ENCODE measurements around the gene LMO3.

DNA sequence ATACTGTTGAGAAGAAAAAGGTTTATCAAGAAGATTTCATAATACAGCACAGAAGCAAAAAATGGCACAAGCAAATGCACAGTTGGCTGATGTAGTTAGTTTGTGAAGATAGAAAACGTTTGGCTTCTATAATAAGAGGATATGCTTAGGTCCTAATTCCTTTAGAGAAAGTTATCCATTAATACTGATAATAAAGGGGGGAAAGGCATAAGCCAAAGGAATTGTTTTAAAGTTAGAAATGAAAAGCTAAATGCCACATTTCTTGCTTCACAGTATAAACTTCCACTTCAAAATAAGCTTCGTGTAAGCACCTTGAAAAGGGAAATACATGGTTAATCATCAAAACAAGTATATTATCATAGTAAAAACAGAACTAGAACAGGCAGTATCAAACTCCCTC, 12.4 kb downstream of the LMO3 start:
- TF ChIP-seq POLR2A (IDR thresholded peaks at IDR 0.05; ENCODE audit: low read length) (no peak), FOSL2 (IDR thresholded peaks at IDR 0.05) (no peak), FOSL2 (CRISPR knock-in tag; IDR thresholded peaks at IDR 0.05) (no peak), BHLHE40 (IDR thresholded peaks at IDR 0.05; ENCODE audit: low read depth, low read length) (no peak), JUN (IDR thresholded peaks at IDR 0.05) (no peak), FOXS1 (CRISPR knock-in tag; IDR thresholded peaks at IDR 0.05) (no peak), POLR2AphosphoS2 (conservative IDR thresholded peaks at IDR 0.05; ENCODE audit: low read length) (no peak), EP300 (IDR thresholded peaks at IDR 0.05) (no peak), RFX5 (IDR thresholded peaks at IDR 0.05) (no peak), MAZ (IDR thresholded peaks at IDR 0.05; ENCODE audit: borderline replicate concordance, low read depth, low read length) (no peak), HOXB13 (CRISPR knock-in tag; IDR thresholded peaks at IDR 0.05; ENCODE audit: low read depth) (no peak)
- TF ChIP-seq, protein P1, sequence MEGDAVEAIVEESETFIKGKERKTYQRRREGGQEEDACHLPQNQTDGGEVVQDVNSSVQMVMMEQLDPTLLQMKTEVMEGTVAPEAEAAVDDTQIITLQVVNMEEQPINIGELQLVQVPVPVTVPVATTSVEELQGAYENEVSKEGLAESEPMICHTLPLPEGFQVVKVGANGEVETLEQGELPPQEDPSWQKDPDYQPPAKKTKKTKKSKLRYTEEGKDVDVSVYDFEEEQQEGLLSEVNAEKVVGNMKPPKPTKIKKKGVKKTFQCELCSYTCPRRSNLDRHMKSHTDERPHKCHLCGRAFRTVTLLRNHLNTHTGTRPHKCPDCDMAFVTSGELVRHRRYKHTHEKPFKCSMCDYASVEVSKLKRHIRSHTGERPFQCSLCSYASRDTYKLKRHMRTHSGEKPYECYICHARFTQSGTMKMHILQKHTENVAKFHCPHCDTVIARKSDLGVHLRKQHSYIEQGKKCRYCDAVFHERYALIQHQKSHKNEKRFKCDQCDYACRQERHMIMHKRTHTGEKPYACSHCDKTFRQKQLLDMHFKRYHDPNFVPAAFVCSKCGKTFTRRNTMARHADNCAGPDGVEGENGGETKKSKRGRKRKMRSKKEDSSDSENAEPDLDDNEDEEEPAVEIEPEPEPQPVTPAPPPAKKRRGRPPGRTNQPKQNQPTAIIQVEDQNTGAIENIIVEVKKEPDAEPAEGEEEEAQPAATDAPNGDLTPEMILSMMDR (IDR thresholded peaks at IDR 0.05): no peak
- TF ChIP-seq, protein P2, sequence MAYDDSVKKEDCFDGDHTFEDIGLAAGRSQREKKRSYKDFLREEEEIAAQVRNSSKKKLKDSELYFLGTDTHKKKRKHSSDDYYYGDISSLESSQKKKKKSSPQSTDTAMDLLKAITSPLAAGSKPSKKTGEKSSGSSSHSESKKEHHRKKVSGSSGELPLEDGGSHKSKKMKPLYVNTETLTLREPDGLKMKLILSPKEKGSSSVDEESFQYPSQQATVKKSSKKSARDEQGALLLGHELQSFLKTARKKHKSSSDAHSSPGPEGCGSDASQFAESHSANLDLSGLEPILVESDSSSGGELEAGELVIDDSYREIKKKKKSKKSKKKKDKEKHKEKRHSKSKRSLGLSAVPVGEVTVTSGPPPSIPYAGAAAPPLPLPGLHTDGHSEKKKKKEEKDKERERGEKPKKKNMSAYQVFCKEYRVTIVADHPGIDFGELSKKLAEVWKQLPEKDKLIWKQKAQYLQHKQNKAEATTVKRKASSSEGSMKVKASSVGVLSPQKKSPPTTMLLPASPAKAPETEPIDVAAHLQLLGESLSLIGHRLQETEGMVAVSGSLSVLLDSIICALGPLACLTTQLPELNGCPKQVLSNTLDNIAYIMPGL (CRISPR knock-in tag; IDR thresholded peaks at IDR 0.05; ENCODE audit: borderline replicate concordance): no peak

Data from A549 (cell line).